ENCODE measurements around the gene ZDHHC14. TPM values are rescaled to one million over a fixed set of nuclear protein-coding genes. Genes with fewer than 3 reads are reported as not detected.

ZDHHC14 gene
- total RNA-seq, 1 donor from 2014 or later: 14.5 TPM

- intact Hi-C loops (cut with DNase I): no loop called here
- no peaks in the 10 kb centered on the region for H3K36me3 ChIP-seq
- TF ChIP-seq CTCF (IDR thresholded peaks at IDR 0.05): no peak
- no peaks in the 10 kb centered on the region for H3K4me1 ChIP-seq
- no peaks in the 10 kb centered on the region for H3K27me3 ChIP-seq
- no peak for DNase-seq (ENCODE audit: low spot score in 2 of 2)
- H3K4me3 ChIP-seq: no peak overlapping the region
- no peaks in the 10 kb centered on the region for H3K9me3 ChIP-seq
- H3K27ac ChIP-seq: no peak overlapping the region
These were observed 172.0 kb downstream of the ZDHHC14 start for GRCh38 chr6:157552820-157553485.

- TF ChIP-seq CTCF (IDR thresholded peaks at IDR 0.05): no peak
- H3K27ac ChIP-seq: no peak overlapping the region
- no peaks in the 10 kb centered on the region for H3K4me1 ChIP-seq
- no peaks in the 10 kb centered on the region for H3K36me3 ChIP-seq
- H3K9me3 ChIP-seq: no peaks in the 10 kb centered on the region
- no peaks in the 10 kb centered on the region for H3K27me3 ChIP-seq
- no peak for DNase-seq (ENCODE audit: low spot score in 2 of 2)
- intact Hi-C loops (cut with DNase I): no loop called here
- H3K4me3 ChIP-seq: no peak overlapping the region
These were observed 173.8 kb downstream of the ZDHHC14 start for GRCh38 chr6:157554747-157555146.

GRCh38 chr6:157555455-157556143, 174.6 kb downstream of the ZDHHC14 start:
- H3K4me3 ChIP-seq: no peak overlapping the region
- no peaks in the 10 kb centered on the region for H3K9me3 ChIP-seq
- H3K4me1 ChIP-seq: no peaks in the 10 kb centered on the region
- H3K27ac ChIP-seq: no peak overlapping the region
- no peaks in the 10 kb centered on the region for H3K36me3 ChIP-seq
- TF ChIP-seq CTCF (IDR thresholded peaks at IDR 0.05): no peak
- H3K27me3 ChIP-seq: no peaks in the 10 kb centered on the region
- intact Hi-C loops (cut with DNase I): no loop called here
- DNase-seq (ENCODE audit: low spot score in 2 of 2): no peak

GRCh38 chr6:157556144-157556645, 175.2 kb downstream of the ZDHHC14 start:
- Histone ChIP-seq H3K4me3 (no peak overlapping the region), H3K27ac (no peak overlapping the region), H3K4me1 (no peaks in the 10 kb centered on the region), H3K9me3 (no peaks in the 10 kb centered on the region), H3K36me3 (no peaks in the 10 kb centered on the region), H3K27me3 (no peaks in the 10 kb centered on the region)
- intact Hi-C loops (cut with DNase I): no loop called here
- TF ChIP-seq CTCF (IDR thresholded peaks at IDR 0.05): no peak
- no peak for DNase-seq (ENCODE audit: low spot score in 2 of 2)

- DNase-seq (ENCODE audit: low spot score in 2 of 2): no peak
- intact Hi-C loops (cut with DNase I): no loop called here
- H3K9me3 ChIP-seq: no peaks in the 10 kb centered on the region
- no peaks in the 10 kb centered on the region for H3K4me1 ChIP-seq
- no peak overlapping the region for H3K4me3 ChIP-seq
- no peak overlapping the region for H3K27ac ChIP-seq
- no peaks in the 10 kb centered on the region for H3K36me3 ChIP-seq
- H3K27me3 ChIP-seq: no peaks in the 10 kb centered on the region
- no peak for TF ChIP-seq CTCF (IDR thresholded peaks at IDR 0.05)
These were observed 175.9 kb downstream of the ZDHHC14 start for GRCh38 chr6:157556671-157557430.

Data from ascending aorta (tissue), 2 donors.